K562 (cell line): ENCODE measurements around the gene NOS1.
"Not testable (repeated sequence)": the region's sequence is repeated elsewhere in the genome, so short reads cannot be mapped to it uniquely, and the experiment has no call there.

Source experiments
- ARNT ChIP-seq, 2 experiments: fragments of 450-650 bp; IDR thresholded peaks; 2 replicates each; pipeline ENCODE4 v1.6.1; 2016; ENCODE audit warnings: mild to moderate bottlenecking in 1 of 2
- BHLHE40 ChIP-seq: IDR thresholded peaks from 2 replicates; pipeline ENCODE4 v1.6.1; 2011; ENCODE audit warnings: low read length, improper control_type of control experiment
- CREB5 ChIP-seq: fragments of 250-450 bp; sonication (Bioruptor Pico); IDR thresholded peaks from 2 replicates; pipeline ENCODE4 v1.5.0; 2020; ENCODE audit warnings: mild to moderate bottlenecking
- GABPA ChIP-seq: fragments of 200-800 bp; sonication (Bioruptor generic); conservative IDR thresholded peaks from 2 replicates; pipeline ENCODE4 v1.6.1; 2016; ENCODE audit warnings: low read depth, missing genetic modification characterization, missing compliant biosample characterization
- JUN ChIP-seq, 2 experiments: sonication (generic) in 1 of 2; formaldehyde crosslinking in 1 of 2; IDR thresholded peaks; 2 replicates each; pipeline versions ENCODE4 v1.6.1 to v1.8.0; 2012 to 2022; ENCODE audit warnings: borderline replicate concordance in 2 of 2, mild to moderate bottlenecking in 2 of 2, improper control_type of control experiment in 1 of 2, low read depth in 1 of 2, low read length in 1 of 2, missing genetic modification reagents in 1 of 2
- POLR2A ChIP-seq: fragments of 450-650 bp; conservative IDR thresholded peaks from 2 replicates; pipeline ENCODE4 v1.6.1; 2016
- PREB ChIP-seq: sonication (generic); formaldehyde crosslinking; IDR thresholded peaks from 2 replicates; pipeline ENCODE4 v1.8.1; 2023; ENCODE audit warnings: mild to moderate bottlenecking, missing genetic modification reagents
- RCOR1 ChIP-seq, 2 experiments: IDR thresholded peaks; 2 replicates each; pipeline ENCODE4 v1.6.1; 2012; ENCODE audit warnings: low read depth in 2 of 2, low read length in 2 of 2, borderline replicate concordance in 1 of 2, improper control_type of control experiment in 1 of 2
- SAP30 ChIP-seq: fragments of 200-600 bp; sonication (generic); IDR thresholded peaks from 2 replicates; pipeline ENCODE4 v1.6.1; 2012; ENCODE audit warnings: borderline replicate concordance, low read depth, mild to moderate bottlenecking, moderate library complexity, low read length, control low read depth, inconsistent platforms; ENCODE audit not compliant: insufficient read depth, poor library complexity, severe bottlenecking
- ZBTB8A ChIP-seq: fragments of 450-650 bp; IDR thresholded peaks from 2 replicates; pipeline ENCODE4 v1.6.1; 2018; ENCODE audit warnings: mild to moderate bottlenecking, moderate library complexity; ENCODE audit not compliant: partially characterized antibody
- ZFP1 ChIP-seq: fragments of 450-650 bp; formaldehyde crosslinking; IDR thresholded peaks from 2 replicates; pipeline ENCODE4 v1.4.0; 2020; ENCODE audit warnings: mild to moderate bottlenecking, mixed read lengths

GRCh38 chr12:117220947-117221346 is 140.5 kb downstream of the NOS1 start:
- TF ChIP-seq PREB (CRISPR knock-in tag); GABPA (tag); POLR2A; ARNT (IDR thresholded peaks at IDR 0.05); RCOR1 (IDR thresholded peaks at IDR 0.05; ENCODE audit: borderline replicate concordance in 1 of 2, low read depth in 2 of 2, low read length in 2 of 2); CREB5 (CRISPR knock-in tag); ZBTB8A; SAP30; BHLHE40; JUN (IDR thresholded peaks at IDR 0.05; ENCODE audit: borderline replicate concordance, low read depth, low read length); JUN (CRISPR knock-in tag; IDR thresholded peaks at IDR 0.05; ENCODE audit: borderline replicate concordance); ZFP1 (CRISPR knock-in tag): not testable (repeated sequence)
